H9 (cell line): ENCODE data around the gene VLDLR. TPM values are rescaled to one million over a fixed set of nuclear protein-coding genes. Genes with fewer than 3 reads are reported as not detected.

Source experiments
- DNase-seq: peaks from one replicate; pipeline ENCODE4 v3.0.0-alpha.2; 2017
- H2AFZ ChIP-seq: one replicate; pipeline ENCODE4 v1.6.1; 2013; ENCODE audit warnings: mild to moderate bottlenecking, low read length, control low read depth, moderate library complexity
- H2AK5ac ChIP-seq: 2 replicates; pipeline ENCODE4 v1.6.1; 2013; ENCODE audit warnings: low read length, control low read depth, mixed read lengths; ENCODE audit not compliant: insufficient read length
- H2BK120ac ChIP-seq: one replicate; pipeline ENCODE4 v1.6.1; 2013; ENCODE audit warnings: low read depth, mild to moderate bottlenecking, low read length, control low read depth, inconsistent platforms; ENCODE audit not compliant: poor library complexity, severe bottlenecking
- H2BK12ac ChIP-seq: 2 replicates; pipeline ENCODE4 v1.6.1; 2013; ENCODE audit warnings: low read length, control low read depth, mixed read lengths, low read depth; ENCODE audit not compliant: insufficient read length
- H2BK15ac ChIP-seq: 2 replicates; pipeline ENCODE4 v1.6.1; 2013; ENCODE audit warnings: low read depth, low read length, control low read depth
- H2BK20ac ChIP-seq: one replicate; pipeline ENCODE4 v1.6.1; 2013; ENCODE audit warnings: low read depth, mild to moderate bottlenecking, low read length, control low read depth, inconsistent platforms; ENCODE audit not compliant: poor library complexity, severe bottlenecking
- H2BK5ac ChIP-seq: 2 replicates; pipeline ENCODE4 v1.6.1; 2013; ENCODE audit warnings: low read length, control low read depth, mixed read lengths; ENCODE audit not compliant: insufficient read length
- H3K14ac ChIP-seq: 2 replicates; pipeline ENCODE4 v1.6.1; 2013; ENCODE audit warnings: low read length, control low read depth; ENCODE audit not compliant: insufficient read depth
- H3K18ac ChIP-seq: 2 replicates; pipeline ENCODE4 v1.6.1; 2013; ENCODE audit warnings: low read depth, mild to moderate bottlenecking, mixed read lengths, low read length, control low read depth; ENCODE audit not compliant: insufficient read length
- H3K23ac ChIP-seq: 2 replicates; pipeline ENCODE4 v1.6.1; 2013; ENCODE audit warnings: low read length, control low read depth, mixed read lengths, low read depth; ENCODE audit not compliant: insufficient read length
- H3K23me2 ChIP-seq: 2 replicates; pipeline ENCODE4 v1.6.1; 2013; ENCODE audit warnings: low read depth, mild to moderate bottlenecking, mixed read lengths, low read length, control low read depth; ENCODE audit not compliant: insufficient read length, poor library complexity, severe bottlenecking
- H3K27ac ChIP-seq: 2 replicates; pipeline ENCODE4 v1.5.1; 2013; ENCODE audit warnings: low read length, control low read depth, mixed read lengths, low read depth; ENCODE audit not compliant: insufficient read length
- H3K27me3 ChIP-seq: 2 replicates; pipeline ENCODE4 v1.6.1; 2013; ENCODE audit warnings: low read length, control low read depth, inconsistent platforms; ENCODE audit not compliant: insufficient read depth
- H3K4ac ChIP-seq: 2 replicates; pipeline ENCODE4 v1.6.1; 2013; ENCODE audit warnings: low read depth, mild to moderate bottlenecking, control low read depth, inconsistent platforms, low read length, moderate library complexity
- H3K4me1 ChIP-seq: 2 replicates; pipeline ENCODE4 v1.6.1; 2013; ENCODE audit warnings: low read length, control low read depth, inconsistent platforms; ENCODE audit not compliant: insufficient read depth
- H3K4me2 ChIP-seq: 2 replicates; pipeline ENCODE4 v1.6.1; 2013; ENCODE audit warnings: low read length, control low read depth, mixed read lengths; ENCODE audit not compliant: insufficient read length, insufficient read depth
- H3K56ac ChIP-seq: 2 replicates; pipeline ENCODE4 v1.6.1; 2013; ENCODE audit warnings: low read depth, mild to moderate bottlenecking, mixed read lengths, low read length, control low read depth; ENCODE audit not compliant: insufficient read length
- H3K79me1 ChIP-seq: 2 replicates; pipeline ENCODE4 v1.6.1; 2013; ENCODE audit warnings: low read depth, mild to moderate bottlenecking, moderate library complexity, low read length, control low read depth, inconsistent platforms; ENCODE audit not compliant: insufficient read depth, poor library complexity, severe bottlenecking
- H3K79me2 ChIP-seq: 2 replicates; pipeline ENCODE4 v1.6.1; 2013; ENCODE audit warnings: low read length, control low read depth, inconsistent platforms; ENCODE audit not compliant: insufficient read depth
- H3K9ac ChIP-seq: 2 replicates; pipeline ENCODE4 v1.6.1; 2013; ENCODE audit warnings: low read length, control low read depth, mixed read lengths; ENCODE audit not compliant: insufficient read length; ENCODE audit errors: extremely low read depth
- H3K9me3 ChIP-seq: one replicate; pipeline ENCODE4 v1.6.1; 2013; ENCODE audit warnings: low read depth, low read length, inconsistent platforms; ENCODE audit not compliant: control insufficient read depth
- H3T11ph ChIP-seq: one replicate; pipeline ENCODE4 v1.6.1; 2013; ENCODE audit warnings: mild to moderate bottlenecking, low read length, control low read depth, inconsistent platforms
- H4K20me1 ChIP-seq: one replicate; pipeline ENCODE4 v1.6.1; 2013; ENCODE audit not compliant: control insufficient read depth, insufficient read length, insufficient read depth
- H4K5ac ChIP-seq: 2 replicates; pipeline ENCODE4 v1.6.1; 2013; ENCODE audit warnings: low read depth, mild to moderate bottlenecking, mixed read lengths, low read length, control low read depth; ENCODE audit not compliant: insufficient read length
- H4K8ac ChIP-seq: replicated peaks from 2 replicates; pipeline ENCODE4 v1.6.1; 2013; ENCODE audit warnings: low read length, control low read depth, mixed read lengths, low read depth; ENCODE audit not compliant: insufficient read length
- H4K91ac ChIP-seq: 2 replicates; pipeline ENCODE4 v1.6.1; 2013; ENCODE audit warnings: low read depth, mild to moderate bottlenecking, moderate library complexity, mixed read lengths, low read length, control low read depth; ENCODE audit not compliant: insufficient read length
- H3K27ac Mint-ChIP-seq, 3 experiments: 2 replicates in 2 of 3; 3 replicates in 1 of 3; pipeline ENCODE4 v1.8.0; 2020 to 2021; ENCODE audit warnings: mixed read lengths in 3 of 3, mild to moderate bottlenecking in 1 of 3, moderate library complexity in 1 of 3
- H3K27me3 Mint-ChIP-seq: 2 replicates; pipeline ENCODE4 v1.8.0; 2021; ENCODE audit warnings: low read depth, mild to moderate bottlenecking, moderate library complexity, mixed read lengths
- H3K36me3 Mint-ChIP-seq, 3 experiments: 2 replicates in 2 of 3; 3 replicates in 1 of 3; pipeline ENCODE4 v1.8.0; 2020 to 2021; ENCODE audit warnings: low read depth in 3 of 3, mixed read lengths in 3 of 3; ENCODE audit not compliant: insufficient read depth in 1 of 3
- H3K4me1 Mint-ChIP-seq, 2 experiments: 2 replicates each; pipeline ENCODE4 v1.8.0; 2020; ENCODE audit warnings: mixed read lengths in 2 of 2
- H3K4me3 Mint-ChIP-seq, 2 experiments: 2 replicates in 1 of 2; 3 replicates in 1 of 2; pipeline ENCODE4 v1.8.0; 2020 to 2021; ENCODE audit warnings: mild to moderate bottlenecking in 2 of 2, mixed read lengths in 2 of 2, moderate library complexity in 1 of 2
- H3K9me3 Mint-ChIP-seq, 2 experiments: 2 replicates in 1 of 2; 3 replicates in 1 of 2; pipeline ENCODE4 v1.8.0; 2020; ENCODE audit warnings: mild to moderate bottlenecking in 2 of 2, mixed read lengths in 2 of 2, moderate library complexity in 1 of 2
- WGBS: extraction: QIAGEN DNeasy Blood & Tissue Kit; methylation state at CpG from one replicate; pipeline ENCODE4 v1.1.7; 2013; ENCODE audit warnings: missing lambda C conversion rate, low lambda C conversion rate, mixed read lengths; ENCODE audit not compliant: insufficient read length; ENCODE audit errors: extremely low coverage; 5-methylcytosine and 5-hydroxymethylcytosine counted together
- total RNA-seq: library from RNA; stranded (reverse); gene quantifications from 2 replicates; pipeline ENCODE4 v1.2.1, GENCODE V29; 2021
- TF ChIP-seq, protein P1 (sequence below): fragments of 200-600 bp; sonication (generic); conservative IDR thresholded peaks from 3 replicates; pipeline ENCODE4 v1.8.0; 2021; ENCODE audit warnings: antibody characterized with exemption, mild to moderate bottlenecking

Gene VLDLR
- total RNA-seq, 1 experiment from 2014 or later = 19.1 TPM

DNA sequence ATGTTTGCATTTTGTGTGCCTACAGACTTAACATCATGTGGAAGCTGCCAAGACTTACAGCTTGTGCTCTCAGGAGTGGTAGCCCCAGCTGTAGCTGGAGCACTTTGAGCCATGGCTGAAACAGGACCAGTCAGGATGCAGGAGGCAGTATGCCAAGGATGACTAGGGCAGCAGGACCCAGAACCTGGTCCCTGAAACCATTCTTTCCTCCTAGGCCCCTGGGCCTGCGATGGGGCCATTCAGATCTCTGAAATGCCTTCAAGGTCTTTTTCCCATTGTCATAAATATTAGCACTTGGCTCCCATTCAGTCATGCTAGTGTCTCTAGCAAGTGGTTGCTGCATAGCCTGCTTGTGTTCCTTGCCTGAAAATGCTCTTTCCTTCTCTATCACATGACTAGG, 29.6 kb upstream of the VLDLR start:
- Histone ChIP-seq H3K18ac (no peak overlapping the region), H2BK20ac (no peak overlapping the region), H3K79me1 (no peaks in the 10 kb centered on the region), H2BK12ac (no peak overlapping the region), H3T11ph (no peak overlapping the region), H2AFZ (no peak overlapping the region), H4K5ac (no peak overlapping the region), H3K56ac (no peak overlapping the region), H4K8ac (no peak overlapping the region), H4K20me1 (no peaks in the 10 kb centered on the region), H3K79me2 (no peaks in the 10 kb centered on the region), H3K4ac (no peak overlapping the region), H2AK5ac (no peak overlapping the region), H2BK120ac (no peak overlapping the region), H2BK15ac (no peak overlapping the region), H3K27ac (no peak overlapping the region), H3K23ac (no peak overlapping the region), H3K9me3 (peaks cover 18% of the 10 kb centered on the region), H3K4me1 (no peaks in the 10 kb centered on the region), H3K4me2 (no peak overlapping the region), H3K23me2 (no peaks in the 10 kb centered on the region), H4K91ac (no peak overlapping the region), H3K9ac (no peak overlapping the region), H3K14ac (no peak overlapping the region), H3K27me3 (no peaks in the 10 kb centered on the region), H2BK5ac (no peak overlapping the region)
- Mint-ChIP-seq H3K36me3 (peaks cover 32 to 42% (median 34%) of the 10 kb centered on the region in 3 experiments), H3K9me3 (peaks cover 32 to 36% of the 10 kb centered on the region in 2 experiments), H3K4me1 (no peaks in the 10 kb centered on the region), H3K4me3 (no peak overlapping the region), H3K27ac (no peak overlapping the region), H3K27me3 (no peaks in the 10 kb centered on the region)
- no CpG with 5 or more reads among the region's 1 CpG for WGBS
- DNase-seq = no peak
- TF ChIP-seq, protein P1, sequence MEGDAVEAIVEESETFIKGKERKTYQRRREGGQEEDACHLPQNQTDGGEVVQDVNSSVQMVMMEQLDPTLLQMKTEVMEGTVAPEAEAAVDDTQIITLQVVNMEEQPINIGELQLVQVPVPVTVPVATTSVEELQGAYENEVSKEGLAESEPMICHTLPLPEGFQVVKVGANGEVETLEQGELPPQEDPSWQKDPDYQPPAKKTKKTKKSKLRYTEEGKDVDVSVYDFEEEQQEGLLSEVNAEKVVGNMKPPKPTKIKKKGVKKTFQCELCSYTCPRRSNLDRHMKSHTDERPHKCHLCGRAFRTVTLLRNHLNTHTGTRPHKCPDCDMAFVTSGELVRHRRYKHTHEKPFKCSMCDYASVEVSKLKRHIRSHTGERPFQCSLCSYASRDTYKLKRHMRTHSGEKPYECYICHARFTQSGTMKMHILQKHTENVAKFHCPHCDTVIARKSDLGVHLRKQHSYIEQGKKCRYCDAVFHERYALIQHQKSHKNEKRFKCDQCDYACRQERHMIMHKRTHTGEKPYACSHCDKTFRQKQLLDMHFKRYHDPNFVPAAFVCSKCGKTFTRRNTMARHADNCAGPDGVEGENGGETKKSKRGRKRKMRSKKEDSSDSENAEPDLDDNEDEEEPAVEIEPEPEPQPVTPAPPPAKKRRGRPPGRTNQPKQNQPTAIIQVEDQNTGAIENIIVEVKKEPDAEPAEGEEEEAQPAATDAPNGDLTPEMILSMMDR = no peak
